ENCODE results near the gene ST8SIA1. TPM values are rescaled to one million over a fixed set of nuclear protein-coding genes. Genes with fewer than 3 reads are reported as not detected.

The ST8SIA1 gene
- total and polyA plus RNA-seq, 2 of the 8 experiments (the other 6 are each of a cell fraction or from before 2014, with no cell fraction given), result 1.9 to 4.4 TPM

DNA sequence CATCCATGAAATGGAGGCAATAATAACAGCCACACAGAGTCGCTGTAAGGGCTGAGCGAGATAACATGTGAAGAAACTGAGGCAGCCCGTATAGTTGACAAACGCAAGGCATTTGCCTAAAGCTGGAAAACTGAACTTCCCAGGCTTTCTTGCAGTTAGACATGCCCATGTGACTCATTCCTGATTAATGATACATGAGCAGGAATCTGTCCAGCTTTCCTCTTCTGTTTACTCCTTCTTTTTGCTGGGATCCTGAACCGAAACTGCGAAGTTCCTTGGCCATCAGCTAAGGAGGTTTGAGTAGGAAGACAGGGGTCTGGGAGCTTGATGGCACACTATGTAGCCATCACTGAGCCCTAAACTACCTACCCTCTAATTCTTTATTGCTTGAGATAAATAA lies 52.2 kb downstream of the ST8SIA1 start (continued):
- TF ChIP-seq PHF8 (conservative IDR thresholded peaks at IDR 0.05; ENCODE audit: low read depth, low read length) (no peak), JUND (IDR thresholded peaks at IDR 0.05; ENCODE audit: low read length) (no peak)
- TF ChIP-seq, protein P1, sequence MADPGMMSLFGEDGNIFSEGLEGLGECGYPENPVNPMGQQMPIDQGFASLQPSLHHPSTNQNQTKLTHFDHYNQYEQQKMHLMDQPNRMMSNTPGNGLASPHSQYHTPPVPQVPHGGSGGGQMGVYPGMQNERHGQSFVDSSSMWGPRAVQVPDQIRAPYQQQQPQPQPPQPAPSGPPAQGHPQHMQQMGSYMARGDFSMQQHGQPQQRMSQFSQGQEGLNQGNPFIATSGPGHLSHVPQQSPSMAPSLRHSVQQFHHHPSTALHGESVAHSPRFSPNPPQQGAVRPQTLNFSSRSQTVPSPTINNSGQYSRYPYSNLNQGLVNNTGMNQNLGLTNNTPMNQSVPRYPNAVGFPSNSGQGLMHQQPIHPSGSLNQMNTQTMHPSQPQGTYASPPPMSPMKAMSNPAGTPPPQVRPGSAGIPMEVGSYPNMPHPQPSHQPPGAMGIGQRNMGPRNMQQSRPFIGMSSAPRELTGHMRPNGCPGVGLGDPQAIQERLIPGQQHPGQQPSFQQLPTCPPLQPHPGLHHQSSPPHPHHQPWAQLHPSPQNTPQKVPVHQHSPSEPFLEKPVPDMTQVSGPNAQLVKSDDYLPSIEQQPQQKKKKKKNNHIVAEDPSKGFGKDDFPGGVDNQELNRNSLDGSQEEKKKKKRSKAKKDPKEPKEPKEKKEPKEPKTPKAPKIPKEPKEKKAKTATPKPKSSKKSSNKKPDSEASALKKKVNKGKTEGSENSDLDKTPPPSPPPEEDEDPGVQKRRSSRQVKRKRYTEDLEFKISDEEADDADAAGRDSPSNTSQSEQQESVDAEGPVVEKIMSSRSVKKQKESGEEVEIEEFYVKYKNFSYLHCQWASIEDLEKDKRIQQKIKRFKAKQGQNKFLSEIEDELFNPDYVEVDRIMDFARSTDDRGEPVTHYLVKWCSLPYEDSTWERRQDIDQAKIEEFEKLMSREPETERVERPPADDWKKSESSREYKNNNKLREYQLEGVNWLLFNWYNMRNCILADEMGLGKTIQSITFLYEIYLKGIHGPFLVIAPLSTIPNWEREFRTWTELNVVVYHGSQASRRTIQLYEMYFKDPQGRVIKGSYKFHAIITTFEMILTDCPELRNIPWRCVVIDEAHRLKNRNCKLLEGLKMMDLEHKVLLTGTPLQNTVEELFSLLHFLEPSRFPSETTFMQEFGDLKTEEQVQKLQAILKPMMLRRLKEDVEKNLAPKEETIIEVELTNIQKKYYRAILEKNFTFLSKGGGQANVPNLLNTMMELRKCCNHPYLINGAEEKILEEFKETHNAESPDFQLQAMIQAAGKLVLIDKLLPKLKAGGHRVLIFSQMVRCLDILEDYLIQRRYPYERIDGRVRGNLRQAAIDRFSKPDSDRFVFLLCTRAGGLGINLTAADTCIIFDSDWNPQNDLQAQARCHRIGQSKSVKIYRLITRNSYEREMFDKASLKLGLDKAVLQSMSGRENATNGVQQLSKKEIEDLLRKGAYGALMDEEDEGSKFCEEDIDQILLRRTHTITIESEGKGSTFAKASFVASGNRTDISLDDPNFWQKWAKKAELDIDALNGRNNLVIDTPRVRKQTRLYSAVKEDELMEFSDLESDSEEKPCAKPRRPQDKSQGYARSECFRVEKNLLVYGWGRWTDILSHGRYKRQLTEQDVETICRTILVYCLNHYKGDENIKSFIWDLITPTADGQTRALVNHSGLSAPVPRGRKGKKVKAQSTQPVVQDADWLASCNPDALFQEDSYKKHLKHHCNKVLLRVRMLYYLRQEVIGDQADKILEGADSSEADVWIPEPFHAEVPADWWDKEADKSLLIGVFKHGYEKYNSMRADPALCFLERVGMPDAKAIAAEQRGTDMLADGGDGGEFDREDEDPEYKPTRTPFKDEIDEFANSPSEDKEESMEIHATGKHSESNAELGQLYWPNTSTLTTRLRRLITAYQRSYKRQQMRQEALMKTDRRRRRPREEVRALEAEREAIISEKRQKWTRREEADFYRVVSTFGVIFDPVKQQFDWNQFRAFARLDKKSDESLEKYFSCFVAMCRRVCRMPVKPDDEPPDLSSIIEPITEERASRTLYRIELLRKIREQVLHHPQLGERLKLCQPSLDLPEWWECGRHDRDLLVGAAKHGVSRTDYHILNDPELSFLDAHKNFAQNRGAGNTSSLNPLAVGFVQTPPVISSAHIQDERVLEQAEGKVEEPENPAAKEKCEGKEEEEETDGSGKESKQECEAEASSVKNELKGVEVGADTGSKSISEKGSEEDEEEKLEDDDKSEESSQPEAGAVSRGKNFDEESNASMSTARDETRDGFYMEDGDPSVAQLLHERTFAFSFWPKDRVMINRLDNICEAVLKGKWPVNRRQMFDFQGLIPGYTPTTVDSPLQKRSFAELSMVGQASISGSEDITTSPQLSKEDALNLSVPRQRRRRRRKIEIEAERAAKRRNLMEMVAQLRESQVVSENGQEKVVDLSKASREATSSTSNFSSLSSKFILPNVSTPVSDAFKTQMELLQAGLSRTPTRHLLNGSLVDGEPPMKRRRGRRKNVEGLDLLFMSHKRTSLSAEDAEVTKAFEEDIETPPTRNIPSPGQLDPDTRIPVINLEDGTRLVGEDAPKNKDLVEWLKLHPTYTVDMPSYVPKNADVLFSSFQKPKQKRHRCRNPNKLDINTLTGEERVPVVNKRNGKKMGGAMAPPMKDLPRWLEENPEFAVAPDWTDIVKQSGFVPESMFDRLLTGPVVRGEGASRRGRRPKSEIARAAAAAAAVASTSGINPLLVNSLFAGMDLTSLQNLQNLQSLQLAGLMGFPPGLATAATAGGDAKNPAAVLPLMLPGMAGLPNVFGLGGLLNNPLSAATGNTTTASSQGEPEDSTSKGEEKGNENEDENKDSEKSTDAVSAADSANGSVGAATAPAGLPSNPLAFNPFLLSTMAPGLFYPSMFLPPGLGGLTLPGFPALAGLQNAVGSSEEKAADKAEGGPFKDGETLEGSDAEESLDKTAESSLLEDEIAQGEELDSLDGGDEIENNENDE (IDR thresholded peaks at IDR 0.05; ENCODE audit: insufficient replicate concordance, low read length), result no peak
